NCI-H748 (cell line): ENCODE measurements around the gene SEMA3B.
"Not testable (repeated sequence)": the region's sequence is repeated elsewhere in the genome, so short reads cannot be mapped to it uniquely, and the experiment has no call there.

Experiments
- DNase-seq: peaks from one replicate; lab custom pipeline; 2025; ENCODE audit not compliant: unreplicated experiment; lab: John Stamatoyannopoulos, UW

Gene SEMA3B

GRCh38 chr3:50258029-50258680, 10.8 kb upstream of the SEMA3B start:
- peak; percentile 27 for DNase-seq

DNA sequence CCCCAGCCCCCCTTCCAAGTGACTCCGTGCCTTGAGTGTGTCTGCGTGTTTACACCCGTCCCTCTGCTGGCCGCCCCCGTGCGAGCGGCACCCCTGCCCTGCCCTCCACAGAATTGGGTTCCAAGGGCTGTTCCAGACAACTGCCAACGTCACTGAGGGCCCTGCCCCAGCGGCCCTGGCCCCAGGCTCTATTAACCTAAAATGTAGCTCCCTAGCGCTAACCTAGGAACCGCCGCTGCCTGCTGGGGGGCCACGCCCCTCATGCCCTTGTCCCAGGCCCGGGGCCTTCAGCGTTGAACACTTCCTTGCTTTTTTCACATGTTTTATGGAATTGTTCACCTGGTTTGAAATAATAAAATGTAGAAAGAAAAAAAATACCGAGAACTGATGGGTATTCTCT, 10.0 kb upstream of the SEMA3B start:
- no peak for DNase-seq

- no peak for DNase-seq
Measured at GRCh38 chr3:50259432-50260026, 9.4 kb upstream of the SEMA3B start.

DNA sequence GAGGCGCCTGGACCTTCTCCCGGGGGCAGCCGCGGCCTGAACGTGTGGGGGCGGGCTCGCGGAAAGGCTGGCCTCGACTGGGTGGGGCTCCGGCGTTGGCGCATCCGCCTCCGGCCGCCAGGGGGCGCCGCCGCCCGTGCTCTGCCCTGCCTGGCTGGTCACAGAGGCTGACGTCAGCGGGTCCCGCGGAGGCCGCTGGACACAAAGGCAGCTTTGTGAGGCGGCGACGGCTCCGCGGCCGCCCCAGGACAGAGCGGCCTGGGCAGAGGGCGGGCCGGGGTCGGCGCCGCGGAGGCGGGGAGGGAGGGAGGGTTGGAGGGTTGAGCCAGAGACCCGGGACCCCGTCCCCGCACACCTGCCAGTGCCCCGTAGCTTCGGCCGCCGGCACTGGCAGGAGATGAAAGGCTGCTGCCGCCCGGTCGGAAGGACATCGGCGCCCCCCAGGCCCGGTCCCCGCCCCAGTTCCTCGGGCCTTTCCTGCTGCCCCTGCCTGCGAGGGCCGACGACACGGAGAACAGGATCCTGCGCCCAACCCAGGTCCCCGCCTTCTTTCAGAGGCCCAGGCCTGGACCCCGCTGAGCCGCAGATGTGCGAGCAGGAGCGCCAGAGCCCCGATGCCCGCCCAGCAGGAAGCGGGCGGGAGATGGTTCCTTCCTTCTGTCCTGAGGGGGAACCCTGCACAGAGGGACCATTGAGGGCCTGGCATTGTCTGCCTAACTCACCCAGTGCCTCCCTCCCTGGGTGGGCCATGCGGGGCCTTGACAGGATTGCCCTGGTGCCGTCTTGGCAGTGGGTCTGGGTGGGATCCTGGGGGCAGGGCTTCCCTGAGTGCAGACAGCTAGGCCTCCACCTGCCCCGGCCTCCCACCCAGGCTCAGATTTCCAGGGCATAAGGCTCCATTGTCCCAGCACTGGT, 8.7 kb upstream of the SEMA3B start:
- peak; percentile 86 for DNase-seq

DNA sequence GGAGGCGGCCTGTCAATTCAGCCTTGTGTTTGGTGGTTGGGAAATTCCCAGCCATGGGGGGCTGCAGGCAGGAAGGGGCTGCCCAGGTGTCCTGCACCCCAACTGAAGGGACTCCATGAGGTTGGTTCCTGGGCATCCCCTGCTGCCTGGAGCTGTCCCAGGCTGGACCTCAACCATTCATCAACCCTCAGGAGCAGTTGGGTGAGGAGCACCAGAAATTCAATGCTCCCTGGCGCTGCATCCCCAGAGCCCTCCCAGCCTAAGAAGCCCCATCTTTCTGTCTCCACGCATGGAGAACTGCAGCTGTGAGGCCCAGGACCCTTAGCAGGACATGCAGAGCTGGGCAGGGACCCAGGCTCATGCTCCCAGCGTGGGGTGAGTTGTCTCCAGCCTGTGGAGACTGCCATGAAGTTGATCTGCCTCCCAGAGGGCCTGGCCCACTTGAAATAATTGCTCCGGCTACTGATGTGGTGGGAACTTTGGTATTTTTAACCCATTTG, 8.0 kb upstream of the SEMA3B start:
- no peak for DNase-seq

DNA sequence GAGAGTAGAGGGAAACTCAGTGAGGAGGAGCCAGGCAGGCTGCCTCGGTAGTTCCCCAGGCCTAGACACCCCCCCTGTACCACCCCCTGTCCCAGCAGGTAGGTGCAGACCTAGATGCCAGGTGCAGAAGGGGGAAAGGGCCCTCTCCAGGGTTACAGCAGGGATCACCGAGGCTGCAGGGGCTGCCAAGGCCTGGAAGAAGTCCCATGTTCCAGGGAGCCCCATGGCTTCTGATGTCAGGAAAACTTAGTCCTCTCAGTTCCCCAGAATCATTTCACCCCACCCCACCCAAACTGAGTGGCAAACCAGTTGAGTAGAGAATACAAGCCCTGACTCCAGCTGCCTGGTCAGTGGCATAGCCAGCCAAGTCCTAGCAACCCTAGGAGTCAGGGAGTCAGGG, 7.4 kb upstream of the SEMA3B start:
- no peak for DNase-seq

DNA sequence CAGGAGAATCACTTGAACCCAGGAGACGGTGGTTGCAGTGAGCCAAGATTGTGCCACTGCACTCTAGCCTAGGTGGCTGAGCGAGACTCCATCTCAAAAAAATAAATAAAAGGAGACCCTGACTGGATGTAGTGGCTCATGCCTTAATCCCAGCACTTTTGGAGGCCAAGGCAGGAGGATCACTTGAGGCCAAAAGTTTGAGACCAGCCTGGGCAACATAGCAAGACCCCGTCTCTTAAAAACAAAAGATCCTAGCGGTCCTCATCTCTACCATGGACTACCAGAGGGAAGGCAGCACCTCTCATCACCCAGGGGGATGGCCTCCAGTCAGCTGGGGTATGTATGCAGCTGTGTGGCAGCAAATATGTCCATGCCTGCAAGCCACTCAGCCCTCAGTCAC, 6.7 kb upstream of the SEMA3B start:
- not testable (repeated sequence) for DNase-seq

DNA sequence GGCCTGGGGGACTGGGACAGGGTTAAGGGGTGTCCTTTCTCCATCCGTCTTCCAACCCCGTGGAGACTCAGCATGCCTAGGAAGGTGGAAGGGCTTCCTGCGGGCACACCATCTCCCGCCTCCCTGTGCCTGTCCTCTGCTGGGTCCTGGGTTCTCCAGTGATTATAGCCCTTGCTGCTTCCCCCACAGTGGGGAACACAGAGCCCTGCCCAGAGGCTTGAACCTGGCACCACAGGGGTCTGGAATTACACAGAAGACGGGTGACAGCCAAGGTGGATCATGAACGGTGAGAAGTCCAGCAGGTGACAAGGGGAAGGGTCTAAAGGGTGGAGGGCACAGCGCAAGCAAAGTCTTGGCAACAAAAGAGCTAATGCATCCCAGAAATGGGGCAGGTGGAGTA, 6.2 kb upstream of the SEMA3B start:
- DNase-seq = no peak

DNA sequence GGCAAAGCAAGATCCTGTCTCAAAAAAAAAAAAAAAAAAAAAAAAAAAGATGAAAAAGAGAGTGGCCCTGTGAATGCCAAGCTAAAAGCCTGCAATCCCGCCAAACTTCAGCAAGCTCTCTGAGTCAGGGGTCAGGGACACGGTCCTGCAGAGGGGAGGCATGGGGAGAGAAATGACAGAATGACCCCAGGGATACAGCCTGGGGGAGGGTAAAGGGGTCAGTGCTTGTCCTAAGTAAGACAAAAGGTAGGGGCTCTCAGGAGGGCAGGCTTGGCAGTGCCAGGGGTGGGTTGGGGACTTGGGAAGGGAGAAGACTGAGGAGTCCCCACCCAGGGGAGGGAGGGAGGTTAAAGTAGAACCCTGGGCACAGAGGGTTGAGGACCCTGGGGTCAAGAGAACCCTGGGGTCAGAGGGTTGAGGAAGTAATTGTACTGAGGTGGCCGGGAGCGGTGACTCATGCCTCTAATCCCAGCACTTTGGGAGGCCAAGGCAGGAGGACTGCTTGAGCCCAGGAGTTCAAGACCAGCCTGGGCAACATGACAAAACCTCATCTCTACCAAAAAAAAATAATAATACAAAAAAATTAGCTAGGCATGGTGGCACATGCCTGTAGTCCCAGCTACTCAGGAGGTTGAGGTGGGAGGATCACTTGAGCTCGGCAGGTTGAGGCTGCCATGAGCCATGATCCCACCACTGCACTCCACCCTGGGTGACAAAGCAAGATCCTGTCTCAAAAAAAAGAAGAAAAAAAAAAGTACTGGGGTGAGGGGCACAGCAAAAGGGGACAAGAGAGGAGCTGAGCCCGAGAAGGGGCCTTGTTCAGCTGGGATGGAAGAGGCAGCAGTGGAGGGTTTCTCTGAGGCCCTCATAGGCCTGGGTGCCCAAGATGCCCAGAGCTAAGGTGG, 5.2 kb upstream of the SEMA3B start:
- DNase-seq = no peak

GRCh38 chr3:50264383-50264963, 4.5 kb upstream of the SEMA3B start:
- no peak for DNase-seq

DNA sequence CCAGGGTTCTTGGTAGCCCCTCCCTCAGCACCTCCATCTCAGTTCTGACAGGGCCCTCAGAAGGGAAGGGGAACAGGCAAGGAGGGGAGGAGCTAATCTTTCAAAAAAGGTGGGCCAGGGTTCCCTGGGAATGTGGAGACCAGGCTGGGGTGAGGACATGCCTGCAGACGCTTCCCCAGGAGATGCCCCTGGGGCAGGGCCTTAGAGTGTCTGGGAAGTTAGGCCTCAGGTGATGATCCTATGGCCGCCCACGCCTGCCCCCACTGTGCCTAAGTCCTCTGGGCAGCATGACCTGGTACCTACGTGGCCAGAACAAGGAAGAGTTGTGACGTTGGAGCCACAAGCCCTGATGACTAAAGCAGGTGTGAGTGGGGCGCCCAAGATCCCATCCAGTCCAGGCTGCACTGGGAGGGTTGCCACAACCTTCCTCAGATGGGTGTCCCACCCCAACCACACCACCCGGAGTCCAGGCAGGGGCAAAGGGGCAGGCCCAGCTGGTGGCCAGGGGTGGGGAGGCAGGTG, 3.9 kb upstream of the SEMA3B start:
- no peak for DNase-seq

DNA sequence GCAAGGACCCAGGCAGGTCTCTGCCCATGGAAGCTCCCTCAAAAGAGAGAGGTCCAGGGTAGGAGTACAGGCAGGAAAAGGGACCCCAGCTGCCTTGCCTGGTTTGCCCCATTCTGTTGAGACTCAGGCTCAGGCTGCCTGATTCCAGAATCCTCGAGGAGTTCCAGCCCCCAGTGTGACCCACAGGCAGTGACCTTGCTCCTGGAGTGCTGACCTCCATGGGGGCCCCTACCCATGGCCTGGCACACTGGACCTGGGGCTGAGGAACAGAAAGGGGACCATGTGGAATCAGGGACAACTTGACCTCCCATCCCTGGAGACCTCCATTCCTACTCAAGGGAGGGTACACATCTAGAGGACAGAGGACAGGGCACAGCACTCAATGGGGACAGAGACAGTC, 3.4 kb upstream of the SEMA3B start:
- no peak for DNase-seq

GRCh38 chr3:50266017-50266416, 2.9 kb upstream of the SEMA3B start:
- no peak for DNase-seq

DNA sequence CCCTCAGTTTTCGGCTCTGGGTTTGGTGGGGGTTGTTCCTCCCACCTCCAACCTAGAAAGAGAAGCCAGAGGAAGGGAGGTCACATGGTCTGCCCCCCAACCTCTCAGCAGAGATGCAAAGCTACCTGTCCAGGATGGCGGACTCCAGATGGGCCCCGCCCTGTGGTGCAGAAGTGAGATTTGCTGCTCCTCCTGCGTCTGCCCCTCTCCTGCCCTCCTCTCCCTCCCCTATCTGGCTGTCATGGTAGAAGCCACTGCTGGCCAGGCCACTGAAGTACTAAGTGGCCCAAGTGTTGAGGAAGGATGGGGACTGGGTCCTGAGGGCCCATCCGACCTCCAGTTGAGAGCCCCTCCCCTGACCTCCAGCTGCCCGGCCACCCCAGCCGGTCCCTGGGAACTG, 2.1 kb upstream of the SEMA3B start:
- no peak for DNase-seq

DNA sequence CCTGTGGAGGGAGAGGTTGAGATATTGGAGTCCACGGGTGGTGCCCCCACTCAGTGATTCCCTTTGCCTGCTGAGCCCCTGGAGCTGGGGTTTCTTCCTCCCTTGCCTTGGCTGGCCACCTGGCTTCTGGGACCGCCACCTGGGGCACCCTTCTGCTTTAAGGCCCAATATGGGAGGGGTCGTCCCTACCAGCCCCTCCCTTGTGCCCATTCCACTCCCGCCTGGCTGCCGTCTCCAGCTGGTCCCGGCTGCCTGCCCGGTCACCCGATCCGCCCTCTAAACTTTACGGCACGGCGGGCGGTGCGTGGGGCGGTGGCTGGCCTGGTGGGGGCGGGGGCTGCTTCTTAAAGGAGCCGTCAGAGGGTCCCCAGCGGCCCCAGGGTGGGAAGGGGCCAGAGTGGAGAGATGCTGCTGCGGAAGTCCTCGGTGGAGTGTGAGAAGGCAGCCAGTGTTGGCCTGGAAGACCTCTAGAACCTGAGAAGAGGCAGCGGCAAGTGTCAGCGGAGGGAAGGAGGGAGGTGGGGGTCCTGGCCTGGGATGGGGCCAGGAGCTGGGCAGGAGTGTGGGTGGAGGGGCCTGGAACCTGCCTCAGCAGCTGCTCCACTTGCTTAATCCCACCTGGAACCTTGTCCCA, 1.6 kb upstream of the SEMA3B start:
- DNase-seq = no peak

DNA sequence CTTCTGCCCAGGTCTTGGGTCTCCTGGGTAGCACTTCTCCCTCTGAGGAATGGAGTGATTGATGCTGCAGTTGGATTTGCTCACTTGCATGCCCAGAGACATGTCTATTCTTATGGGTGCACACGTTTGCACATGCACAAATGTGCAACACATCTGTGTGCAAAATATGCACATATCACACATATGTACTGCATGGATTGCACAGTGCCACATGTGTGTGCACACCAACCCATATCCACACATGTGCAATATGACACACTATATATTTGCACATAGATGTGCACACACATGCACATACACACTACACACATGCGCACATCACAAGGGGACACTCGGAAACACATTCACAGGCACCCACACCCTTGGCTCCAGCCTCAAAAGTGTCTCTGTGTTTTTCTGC, 671 bp upstream of the SEMA3B start:
- DNase-seq = no peak

DNA sequence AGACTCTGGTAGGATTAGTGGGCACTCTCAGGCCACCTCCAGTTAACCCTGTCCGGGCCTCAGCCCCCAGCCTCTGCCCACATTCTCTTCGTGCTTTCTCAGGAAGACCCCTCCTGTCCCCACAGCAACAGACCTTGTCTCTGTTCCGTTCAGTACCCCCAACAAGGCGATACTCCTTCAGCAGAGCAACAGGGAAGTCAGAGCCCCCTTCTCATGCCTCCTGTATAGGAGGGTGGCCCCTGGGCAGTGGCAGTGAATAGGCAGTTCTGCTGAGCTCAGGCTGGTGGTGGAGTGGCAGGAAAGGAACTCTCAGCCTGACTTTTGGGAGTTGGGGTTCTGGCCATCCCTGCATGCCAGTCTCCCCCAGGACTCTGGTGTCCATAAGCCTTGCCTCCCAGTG, 513 bp downstream of the SEMA3B start:
- DNase-seq = no peak

DNA sequence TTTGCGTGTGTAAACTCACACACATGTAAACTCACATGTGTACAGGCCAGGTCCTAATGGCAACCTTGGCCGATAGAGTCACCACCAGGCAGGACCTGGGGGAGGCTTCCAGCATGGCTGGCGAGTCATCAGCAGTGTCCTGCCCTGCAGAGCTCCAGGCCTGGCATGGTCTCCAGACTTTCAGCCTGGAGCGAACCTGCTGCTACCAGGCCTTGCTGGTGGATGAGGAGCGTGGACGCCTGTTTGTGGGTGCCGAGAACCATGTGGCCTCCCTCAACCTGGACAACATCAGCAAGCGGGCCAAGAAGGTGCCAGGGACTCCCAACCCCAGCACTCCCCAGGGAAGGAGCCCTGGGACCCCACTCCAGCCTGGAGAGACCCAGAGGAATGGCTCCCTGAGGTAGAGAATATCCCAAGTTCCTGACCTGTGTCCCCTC, 1.0 kb downstream of the SEMA3B start:
- DNase-seq = no peak

DNA sequence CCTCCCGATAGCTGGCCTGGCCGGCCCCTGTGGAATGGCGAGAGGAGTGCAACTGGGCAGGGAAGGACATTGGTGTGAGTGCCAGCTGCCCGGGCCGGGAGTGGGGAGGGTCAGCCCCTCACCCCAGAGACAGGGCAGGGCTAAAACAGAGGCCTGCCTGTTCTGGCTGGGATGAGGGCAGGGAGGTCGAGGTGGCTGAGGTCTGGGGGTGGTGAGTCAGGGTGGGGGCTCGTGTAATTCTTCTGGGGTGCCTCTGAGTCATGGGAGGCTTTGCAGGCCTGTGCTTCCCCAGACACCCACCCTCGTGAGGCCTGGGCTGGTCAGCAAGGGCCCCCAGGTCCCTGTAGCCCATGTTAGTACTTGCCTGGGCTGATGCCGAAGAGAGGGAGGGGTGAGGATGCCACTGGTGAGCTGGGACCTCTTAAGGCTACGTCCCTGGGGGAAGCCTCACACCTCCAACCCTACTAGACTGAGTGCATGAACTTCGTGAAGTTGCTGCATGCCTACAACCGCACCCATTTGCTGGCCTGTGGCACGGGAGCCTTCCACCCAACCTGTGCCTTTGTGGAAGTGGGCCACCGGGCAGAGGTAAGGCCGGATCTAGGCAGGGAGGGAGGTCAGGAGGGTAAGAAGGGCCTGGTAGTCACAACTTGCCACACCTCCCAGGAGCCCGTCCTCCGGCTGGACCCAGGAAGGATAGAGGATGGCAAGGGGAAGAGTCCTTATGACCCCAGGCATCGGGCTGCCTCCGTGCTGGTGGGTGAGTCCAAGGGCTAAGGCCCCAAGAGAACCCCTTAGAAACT, 1.7 kb downstream of the SEMA3B start:
- no peak for DNase-seq
